Posterior cingulate gyrus (tissue), 11 donors: ENCODE data around the gene ELF5.

Experiments used
- DNase-seq, 10 donors: peaks; one replicate each; pipeline versions ENCODE4 v3.0.0 to v3.0.0-alpha.2; 2020 to 2021; ENCODE audit warnings: mixed read lengths in 3 of 10
- intact Hi-C: fragments of 100-400 bp; cut with DNase I; formaldehyde crosslinking; loops from one replicate; pipeline ENCODE4 v1.15.1; 2023

Gene ELF5

DNA sequence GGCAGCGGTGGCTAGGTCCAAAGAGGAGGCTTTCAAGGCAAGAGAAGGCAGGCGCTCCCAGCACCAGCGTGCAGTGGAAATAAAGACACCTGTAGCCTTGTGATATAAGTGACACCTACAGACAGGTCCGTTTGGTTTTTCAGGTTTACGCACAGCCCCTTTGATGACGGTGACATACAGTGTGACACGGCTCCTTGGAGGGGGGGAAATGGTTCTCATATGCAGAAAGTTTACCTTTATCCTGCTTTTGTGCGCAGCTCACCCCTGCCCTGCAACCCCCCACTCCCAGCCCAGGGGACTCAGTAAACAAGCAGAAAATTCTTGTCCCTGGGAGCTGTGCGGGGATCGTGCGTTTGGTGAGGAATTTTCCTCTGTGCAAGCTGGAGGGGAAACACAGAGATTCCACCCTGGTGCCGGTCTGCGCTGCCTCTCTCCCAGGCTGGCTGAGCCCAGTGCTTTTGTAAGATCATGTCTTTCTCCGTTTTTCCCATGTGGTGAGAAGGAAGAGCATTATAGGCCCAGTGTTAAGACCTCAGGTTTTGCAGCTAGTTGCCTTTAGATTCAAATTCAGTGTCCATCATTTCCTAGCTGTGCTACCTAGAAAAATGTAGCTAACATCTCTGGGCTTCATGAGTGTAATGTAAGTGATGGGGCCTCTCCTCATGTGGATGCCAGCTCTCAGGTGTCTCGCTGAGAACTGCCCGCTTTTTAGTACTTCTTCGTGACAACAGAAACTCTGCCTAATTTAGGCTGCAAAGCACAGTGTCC, at the start of gene ELF5:
Gene ELF5 (minus strand): TSS at position 113 of the 768 bp plus-strand sequence. CDS start 8,045 bp downstream, outside the sequence.
- DNase-seq, result no peak
- intact Hi-C loops, result loop anchor here (5.0 kb wide), 2 partner anchors 33 to 378 kb away; no protein-coding TSS in a partner anchor

DNA sequence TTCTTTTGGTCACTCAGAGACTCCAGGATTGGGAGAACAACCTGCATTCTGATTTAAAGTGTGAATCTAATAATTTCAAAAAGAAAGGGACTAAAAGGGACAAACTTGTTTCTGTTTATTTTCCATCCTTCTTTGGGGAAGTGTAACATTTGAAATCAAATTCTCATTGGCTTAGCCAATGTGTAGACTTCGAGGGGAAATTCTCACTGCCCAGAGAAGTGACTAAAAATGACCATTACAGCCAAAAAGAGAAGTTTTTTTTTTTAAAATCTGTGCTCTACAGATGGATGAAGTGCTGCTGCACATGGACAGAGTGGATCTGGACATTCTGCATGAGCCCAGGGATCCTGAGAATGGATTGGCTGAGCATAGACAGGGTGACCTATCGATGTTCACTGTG, 49.4 kb upstream of the ELF5 start:
- intact Hi-C loops, result no loop called here
- DNase-seq, result no peak

DNA sequence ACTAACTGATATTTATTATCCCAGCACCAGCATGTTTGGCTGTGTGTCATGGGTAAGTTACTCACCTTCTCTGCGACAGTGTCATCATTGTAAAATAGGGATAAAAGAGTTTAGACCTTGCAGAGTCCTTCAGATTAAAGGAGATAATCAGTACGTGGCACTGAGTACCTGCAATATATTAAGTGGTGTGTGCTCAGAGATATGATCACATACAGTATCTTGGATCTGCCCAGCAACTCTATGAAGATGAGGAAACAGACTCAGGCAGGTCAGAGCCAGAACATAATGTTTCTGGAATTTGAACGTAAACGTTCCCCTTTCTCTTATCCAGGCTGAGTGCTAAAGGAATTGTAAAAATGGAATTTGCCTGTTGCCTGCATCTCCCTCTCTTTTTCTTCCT, 46.9 kb upstream of the ELF5 start:
- intact Hi-C loops, result no loop called here

DNA sequence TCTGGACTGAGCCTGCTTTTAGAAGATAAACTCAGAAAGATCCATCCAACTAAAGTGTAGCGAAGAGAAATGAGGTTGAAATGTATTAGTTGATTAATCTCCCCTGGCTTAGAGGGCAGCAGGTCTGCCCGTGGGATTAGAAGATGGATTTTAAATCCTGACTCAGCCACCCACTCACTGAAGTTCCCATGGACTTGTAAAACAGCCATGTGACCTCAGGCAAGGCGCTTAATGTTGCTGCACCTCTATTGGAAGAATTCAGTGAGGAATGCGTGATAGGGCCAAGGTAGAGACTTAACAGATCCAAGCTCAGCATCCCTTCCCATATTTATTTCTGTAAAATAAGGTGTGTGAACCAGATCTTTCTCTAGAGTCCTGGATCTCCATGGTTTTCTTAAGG, 45.1 kb upstream of the ELF5 start:
- intact Hi-C loops, result no loop called here
- DNase-seq, result no peak

More for the DNA sequence above, 46.9 kb upstream of the ELF5 start:
- DNase-seq, result no peak

DNA sequence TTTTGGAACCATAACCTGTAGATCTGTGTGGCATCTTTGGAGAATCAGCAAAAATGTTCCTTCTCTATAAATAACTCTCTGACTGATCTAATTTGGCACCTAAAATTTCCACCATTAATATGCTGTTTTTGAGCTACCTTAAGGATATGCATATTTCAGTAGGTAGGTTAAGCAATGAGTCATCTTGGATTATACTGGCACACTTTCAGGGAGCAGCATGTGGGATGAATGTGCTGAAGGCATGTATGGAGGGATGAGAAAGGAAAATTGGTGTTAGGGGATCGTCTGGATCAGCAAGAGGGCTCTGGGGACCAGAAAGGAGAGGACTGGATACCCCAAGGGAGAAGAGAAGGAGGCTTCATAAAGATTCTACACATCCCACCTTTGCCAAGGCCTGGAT, 44.6 kb upstream of the ELF5 start:
- no peak for DNase-seq
- intact Hi-C loops, result no loop called here

DNA sequence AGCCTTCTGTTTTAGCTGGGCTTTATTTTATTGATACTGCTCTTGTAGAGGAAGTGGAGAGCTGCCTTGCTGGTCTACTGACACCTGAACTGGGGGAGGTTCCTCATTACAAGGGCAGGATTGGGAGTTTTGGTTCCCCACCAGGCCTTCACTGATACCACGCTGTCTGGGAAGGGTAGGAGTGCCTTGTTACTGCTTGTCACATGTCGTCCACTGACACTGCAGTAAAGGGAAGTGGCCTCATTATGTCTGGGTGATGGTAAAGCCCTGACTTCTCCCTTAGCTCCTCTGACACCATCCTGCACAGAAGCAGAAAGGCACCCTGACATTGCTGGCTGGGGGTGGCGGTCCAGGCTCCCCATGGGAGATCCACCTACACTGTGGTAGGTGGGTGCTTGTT, 38.7 kb upstream of the ELF5 start:
- intact Hi-C loops, result no loop called here
- peak in 1 of 10 donors; percentile 21 for DNase-seq

DNA sequence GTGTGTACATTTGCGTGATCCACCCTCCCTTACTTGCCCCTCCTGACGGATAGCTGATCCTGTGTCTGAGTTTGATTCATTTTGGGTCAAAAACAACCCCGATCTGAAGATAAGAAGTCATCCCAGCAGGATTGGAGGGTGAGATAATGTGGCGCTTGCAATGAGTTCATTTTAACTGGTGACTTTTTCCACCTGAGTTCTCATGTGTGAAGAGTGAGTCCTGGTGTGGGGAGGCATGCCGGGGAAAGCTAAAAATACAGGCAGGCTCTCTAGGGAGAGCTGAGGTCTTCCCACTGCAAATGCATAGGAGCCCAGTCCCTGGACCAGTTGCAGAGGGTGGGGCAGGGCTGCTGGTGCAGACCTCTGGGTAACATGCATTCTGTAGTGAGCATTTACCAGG, 35.7 kb upstream of the ELF5 start:
- no peak for DNase-seq
- intact Hi-C loops, result loop anchor here (5.0 kb wide), 1 partner anchor 37 kb away; the partner anchor contains the start of gene ELF5

DNA sequence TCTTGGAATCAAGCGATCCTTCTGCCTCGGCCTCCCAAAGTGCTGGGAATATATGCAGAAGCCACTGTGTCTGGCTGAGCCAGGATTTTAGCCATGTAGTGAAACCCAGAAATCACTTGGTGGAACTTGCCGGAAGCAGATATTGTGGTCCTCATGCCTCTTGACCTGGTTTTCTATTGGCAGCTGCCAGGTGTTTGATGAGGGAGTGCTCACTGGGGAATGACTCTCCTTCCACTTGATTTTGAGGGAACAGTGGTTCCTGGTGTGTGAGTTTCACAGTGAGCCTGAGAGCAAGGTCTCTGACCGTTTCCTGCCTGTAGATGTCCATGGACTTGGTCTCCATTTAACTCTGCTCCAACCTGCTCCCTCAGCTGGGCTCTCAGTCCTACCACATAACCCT, 34.7 kb upstream of the ELF5 start:
- intact Hi-C loops, result loop anchor here (5.0 kb wide), 1 partner anchor 36 kb away; the partner anchor contains the start of gene ELF5
- no peak for DNase-seq

DNA sequence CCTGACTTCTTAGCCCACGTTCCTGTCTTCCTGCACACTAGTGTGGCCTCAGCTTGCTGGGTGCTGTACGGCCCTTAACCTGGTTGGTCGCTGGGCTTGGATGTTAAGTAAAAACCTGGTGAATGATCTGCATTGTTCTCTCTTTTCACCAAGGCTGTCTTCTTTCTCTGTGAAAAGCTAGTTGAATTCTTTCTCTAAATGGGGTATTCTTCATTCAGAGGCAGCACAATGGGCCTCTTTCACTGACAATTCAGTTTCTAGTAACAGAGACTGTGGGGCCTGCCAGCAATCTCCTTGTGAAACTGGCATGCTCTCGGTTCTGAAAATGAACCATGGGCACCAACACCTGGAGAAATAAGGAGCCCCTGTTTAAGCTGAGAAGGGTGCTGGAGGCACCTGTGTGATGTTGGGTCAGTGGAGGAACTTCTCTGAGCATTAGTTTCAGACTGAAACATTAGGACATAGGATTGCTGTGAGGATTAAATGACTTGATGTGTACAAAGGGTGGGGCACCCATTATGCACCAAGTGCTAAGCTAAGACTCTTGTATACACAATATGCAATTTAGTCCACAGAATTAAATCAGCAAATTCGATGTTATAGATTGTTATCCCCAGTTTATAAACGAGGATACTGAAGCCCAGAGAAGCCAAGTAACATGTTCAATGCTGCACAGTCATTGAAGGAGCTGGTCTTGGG, 33.1 kb upstream of the ELF5 start:
- intact Hi-C loops, result loop anchor here (5.0 kb wide), 1 partner anchor 34 kb away; the partner anchor contains the start of gene ELF5
- DNase-seq, result peak in 7 of 10 donors; percentile 18 to 86 (median 54)

DNA sequence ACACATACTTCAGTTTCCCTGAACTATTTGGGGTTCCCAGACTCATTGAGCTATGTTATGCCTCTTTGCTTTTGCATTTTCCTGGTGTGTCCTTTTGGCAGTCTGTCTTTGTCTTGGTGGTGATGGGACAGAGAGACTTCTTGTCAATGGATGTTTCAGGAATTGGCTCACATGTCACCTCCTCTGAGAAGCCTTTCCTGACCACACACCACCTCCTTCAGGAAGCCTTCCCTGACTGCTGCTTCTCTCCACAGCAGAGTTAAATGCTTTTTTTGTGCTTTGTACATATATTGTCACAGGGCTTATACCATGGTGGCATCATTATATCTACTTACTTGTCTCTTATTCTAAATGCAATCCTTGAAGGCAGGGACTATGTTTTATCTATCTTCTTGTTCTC, 28.5 kb upstream of the ELF5 start:
- intact Hi-C loops, result no loop called here
- DNase-seq, result no peak

DNA sequence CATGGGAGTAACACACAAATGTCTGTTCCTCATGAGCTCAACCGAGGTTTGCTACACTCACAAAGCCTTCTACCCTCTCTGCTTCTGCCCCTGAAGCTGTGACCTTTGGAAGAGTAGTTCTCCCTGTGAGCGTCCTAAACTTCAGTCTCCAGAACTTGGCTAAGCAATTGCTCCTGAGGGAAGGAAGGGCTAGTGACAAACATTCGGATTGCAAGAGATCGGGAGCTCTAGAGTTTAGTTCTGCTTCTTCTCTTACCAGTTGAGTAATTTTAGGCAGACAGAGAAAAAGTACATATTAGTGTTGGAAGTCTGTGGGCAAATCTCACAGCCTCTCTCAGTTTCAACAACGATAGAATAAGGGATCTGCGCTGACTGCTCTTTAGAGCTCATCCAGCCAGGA, 27.3 kb upstream of the ELF5 start:
- DNase-seq, result no peak
- intact Hi-C loops, result no loop called here

DNA sequence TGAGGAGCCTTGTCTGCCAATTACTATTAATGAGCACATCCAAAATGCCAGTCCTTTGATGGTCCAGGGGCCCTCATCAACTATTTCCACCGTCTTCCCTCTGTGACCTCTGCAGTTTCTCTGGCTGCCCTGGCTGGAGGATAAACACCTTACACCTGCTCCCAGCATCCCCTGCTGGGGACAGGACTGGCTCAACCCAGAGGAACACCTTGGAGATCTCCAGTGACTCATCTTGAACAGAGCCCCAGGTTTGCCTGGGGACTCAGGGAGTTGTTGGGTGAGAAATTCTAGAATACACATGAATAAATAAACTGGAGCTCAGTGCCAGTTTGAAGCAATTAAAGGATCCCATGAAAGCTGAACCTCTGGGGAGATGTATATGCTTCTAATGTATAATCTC, 24.0 kb upstream of the ELF5 start:
- intact Hi-C loops, result no loop called here
- no peak for DNase-seq

DNA sequence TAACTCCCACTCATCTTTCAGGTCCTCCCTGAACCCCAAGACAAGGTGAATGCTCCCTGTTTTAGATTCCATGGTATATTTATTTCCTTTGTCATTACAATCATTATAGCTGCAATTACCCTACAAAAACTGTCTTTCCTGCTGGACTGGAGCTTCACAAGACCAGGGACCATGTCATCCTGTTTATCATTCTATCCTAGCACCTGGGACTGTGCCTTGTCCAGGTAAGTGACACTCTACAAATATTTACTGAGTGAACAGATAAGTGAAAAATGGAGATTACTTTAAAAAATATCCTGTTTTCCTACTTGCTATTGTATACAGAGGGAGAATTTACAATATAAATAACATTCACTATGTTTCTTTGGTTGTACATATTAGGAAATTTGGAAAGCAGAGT, 22.5 kb upstream of the ELF5 start:
- DNase-seq, result no peak
- intact Hi-C loops, result no loop called here

DNA sequence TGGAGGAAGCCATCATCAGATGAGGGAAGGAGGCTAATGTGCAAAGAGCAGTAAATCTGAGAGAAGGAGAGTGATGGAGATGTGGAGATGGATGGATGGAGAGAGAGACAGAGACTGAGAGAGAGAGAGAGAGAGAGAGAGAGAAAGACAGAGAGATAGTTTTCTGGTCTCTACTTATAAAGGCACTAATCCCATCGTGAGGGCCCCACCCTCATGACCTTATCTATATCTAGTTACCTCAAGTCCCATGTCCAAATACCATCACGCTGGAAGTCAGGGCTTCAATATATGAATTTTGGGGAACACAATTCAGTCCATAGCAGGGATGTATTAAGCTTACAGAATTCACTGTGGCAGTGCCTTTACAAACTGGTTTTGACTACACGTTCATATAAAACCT, 21.2 kb upstream of the ELF5 start:
- intact Hi-C loops, result no loop called here
- no peak for DNase-seq

DNA sequence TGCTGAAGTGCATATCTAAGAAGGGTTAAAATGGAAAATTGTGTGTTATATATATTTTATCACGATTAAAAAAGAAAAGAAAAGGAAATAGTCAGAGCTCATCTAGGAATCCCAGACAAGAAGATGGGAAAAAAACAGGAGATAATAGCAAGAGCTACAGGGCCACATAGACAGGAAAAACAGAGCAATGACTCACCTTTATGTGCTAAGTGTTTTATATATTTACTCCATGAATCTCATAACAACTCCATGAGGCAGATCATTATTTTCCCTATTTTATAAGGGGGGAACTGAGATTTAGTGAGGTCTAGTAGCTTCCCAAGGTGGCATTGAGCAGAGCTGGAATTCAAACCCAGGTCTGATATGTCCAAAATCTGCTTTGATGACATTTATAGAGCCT, 18.1 kb upstream of the ELF5 start:
- DNase-seq, result no peak
- intact Hi-C loops, result no loop called here

DNA sequence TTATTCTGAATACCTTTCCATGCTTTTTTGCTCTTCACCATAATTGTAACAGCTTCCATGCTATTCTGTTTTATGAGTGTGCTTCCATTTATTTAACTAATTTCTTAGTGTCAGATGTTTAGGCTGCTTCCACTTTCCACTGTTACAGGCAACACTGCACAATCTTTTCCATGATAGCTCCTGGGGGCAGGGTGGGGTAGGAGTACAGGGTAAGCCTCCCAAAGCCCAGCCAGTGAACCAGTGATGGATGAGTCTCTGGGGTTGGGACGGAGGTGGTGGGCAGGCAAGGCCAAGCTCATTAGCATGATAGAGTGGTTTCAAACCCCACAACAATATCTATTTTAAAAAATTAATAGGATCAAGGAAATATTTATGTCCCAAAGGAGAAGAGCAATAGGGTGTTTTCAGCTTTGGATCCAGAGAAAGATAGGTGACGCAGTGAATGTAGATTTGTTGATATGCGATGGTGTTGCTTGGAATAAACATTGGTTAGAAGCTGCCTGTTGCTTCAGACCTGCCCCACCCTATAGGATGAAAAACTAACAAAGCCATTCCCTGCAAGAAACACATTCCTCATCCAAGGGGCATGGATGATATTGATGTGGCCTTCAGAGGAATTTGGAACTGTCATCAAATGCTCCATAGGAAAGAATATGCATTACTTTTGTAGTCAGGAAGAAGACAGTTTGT, 17.1 kb upstream of the ELF5 start:
- no peak for DNase-seq
- intact Hi-C loops, result no loop called here

DNA sequence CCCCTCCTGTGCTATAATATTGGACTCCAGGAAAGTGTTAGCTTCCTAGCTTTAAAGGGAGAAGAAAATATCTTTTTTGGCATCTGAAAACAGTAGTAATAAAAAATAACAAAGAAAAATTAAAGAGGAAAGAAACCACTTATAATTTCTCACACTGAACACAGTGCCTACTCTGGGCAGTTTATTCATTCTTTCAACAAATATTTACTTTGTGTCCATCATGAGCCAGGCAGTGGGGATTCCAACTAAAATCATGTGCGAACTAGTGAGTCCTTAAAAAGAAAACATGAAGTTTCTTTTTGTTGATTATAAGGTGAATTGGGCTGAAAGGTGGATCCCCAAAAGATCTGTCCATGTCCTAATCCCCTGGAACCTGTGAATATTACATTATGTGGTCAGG, 16.0 kb upstream of the ELF5 start:
- no peak for DNase-seq
- intact Hi-C loops, result no loop called here

DNA sequence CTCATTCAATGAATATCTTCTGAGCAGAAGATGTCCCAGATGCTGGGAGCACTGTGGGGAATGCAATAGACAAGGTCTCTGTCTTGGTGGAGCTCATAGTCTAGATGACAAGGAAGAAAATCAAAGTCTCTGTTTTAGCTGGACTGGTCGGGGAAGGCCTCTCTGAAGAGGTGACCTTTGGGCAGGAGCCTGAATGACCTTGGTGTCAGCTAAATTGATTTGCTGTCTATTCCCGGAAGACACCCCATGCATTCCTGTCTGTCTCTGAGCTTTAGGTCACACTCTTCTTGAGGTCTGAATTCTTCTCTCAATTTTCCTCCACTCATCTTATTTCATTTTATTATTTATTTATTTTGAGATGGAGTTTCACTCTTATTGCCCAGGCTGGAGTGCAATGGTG, 14.5 kb upstream of the ELF5 start:
- DNase-seq, result no peak
- intact Hi-C loops, result no loop called here

DNA sequence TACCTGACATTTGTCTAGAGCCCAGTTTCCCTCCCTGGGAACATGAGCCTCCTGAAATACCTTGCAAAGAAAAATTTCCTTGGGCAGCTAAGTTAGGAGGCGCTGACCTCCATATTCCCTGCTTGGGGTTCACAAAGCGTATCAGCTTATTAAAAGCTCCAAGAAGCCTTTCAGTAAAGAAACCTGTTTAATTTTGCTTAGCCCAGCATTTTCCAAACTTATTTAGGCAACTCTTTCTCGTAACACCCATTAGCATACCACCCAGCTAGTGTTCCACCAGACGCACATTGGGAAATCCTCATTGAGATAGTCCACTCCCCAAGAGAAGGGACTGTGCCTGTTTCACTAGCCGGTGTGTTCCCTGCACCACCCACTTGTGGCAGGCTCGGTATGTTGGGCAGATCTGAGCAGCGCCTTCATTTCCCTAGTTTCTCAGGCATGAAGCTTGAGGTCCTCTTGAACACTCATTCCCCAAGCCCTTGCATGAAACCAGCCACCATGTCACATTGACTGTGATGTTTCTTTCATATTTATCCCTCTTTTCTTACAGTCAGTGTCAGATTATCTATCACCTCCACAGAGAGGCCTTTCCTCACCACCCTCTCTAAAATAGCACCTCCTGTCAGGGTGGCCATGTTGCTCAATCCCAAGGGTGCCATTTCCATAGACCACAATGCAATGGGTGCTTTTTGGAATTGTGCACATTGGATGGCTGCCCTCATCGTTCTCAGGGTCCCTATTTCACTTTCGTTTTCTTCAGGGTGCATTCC, 12.5 kb upstream of the ELF5 start:
- no peak for DNase-seq
- intact Hi-C loops, result no loop called here

DNA sequence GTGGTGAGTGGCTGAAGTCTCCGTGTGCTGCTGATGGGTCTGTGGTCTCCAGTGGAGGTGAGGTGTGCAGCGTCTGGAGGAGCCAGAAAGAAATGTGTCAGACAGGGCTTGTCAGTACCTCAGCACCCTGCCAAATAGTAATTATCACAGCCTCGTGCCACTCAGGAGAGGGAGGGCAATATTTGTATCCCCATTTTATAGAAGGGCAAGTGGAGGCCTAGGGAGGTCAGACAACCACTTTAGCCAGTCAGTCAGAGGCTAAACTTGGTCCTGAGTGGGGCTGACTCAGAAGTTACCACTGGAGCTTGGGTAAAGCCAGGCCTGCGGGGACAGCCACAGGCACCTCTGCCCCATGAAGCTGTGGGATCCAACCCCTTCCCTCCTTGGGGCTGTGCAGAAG, 11.5 kb upstream of the ELF5 start:
- no peak for DNase-seq
- intact Hi-C loops, result no loop called here

DNA sequence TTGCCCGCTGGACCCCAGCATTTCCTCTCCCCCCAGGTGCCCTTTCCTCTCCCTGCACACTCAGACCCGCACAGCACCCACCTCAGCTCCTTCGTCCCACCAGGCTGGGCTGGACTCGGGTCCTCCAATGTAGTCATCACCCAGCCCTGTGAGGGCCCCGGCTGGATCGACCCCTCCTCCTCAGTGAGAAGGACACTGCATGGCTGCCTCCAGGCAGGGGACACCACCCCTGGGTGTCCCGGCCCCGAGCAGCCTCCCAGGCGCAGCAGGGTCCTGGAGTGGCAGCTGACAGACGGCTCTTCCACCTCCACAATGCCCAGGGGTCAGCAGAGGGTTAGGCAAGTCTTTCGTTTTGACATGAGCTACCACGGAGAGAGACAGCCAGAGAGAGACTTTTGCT, 11.1 kb upstream of the ELF5 start:
- intact Hi-C loops, result no loop called here

More for the DNA sequence above, 11.1 kb upstream of the ELF5 start:
- no peak for DNase-seq
